ENCODE results near the gene AICDA. TPM values are rescaled to one million over a fixed set of nuclear protein-coding genes. Genes with fewer than 3 reads are reported as not detected.
"Not testable (repeated sequence)": the region's sequence is repeated elsewhere in the genome, so short reads cannot be mapped to it uniquely, and the experiment has no call there.

Gene AICDA
- total RNA-seq, 4 donors from 2014 or later: not detected

- TF ChIP-seq CTCF (IDR thresholded peaks at IDR 0.05): no peak
- no peak for TF ChIP-seq POLR2A (IDR thresholded peaks at IDR 0.05)
- no peak for TF ChIP-seq POLR2AphosphoS5 (IDR thresholded peaks at IDR 0.05)
- TF ChIP-seq EP300 (IDR thresholded peaks at IDR 0.05): no peak
- no peak for DNase-seq (ENCODE audit: low spot score in 2 of 2)
- Histone ChIP-seq H3K4me1 (no peaks in the 10 kb centered on the region), H3K36me3 (no peaks in the 10 kb centered on the region), H3K27me3 (no peaks in the 10 kb centered on the region), H3K27ac (no peak overlapping the region), H3K4me3 (no peak overlapping the region), H3K9me3 (no peaks in the 10 kb centered on the region)
- 60% methylated on average over 3 of the region's 3 CpGs for WGBS
Observed at GRCh38 chr12:8596561-8596960, 16.1 kb downstream of the AICDA start.

GRCh38 chr12:8594072-8594471 lies 18.6 kb downstream of the AICDA start:
- H3K27ac ChIP-seq: no peak overlapping the region
- no peak for DNase-seq (ENCODE audit: low spot score in 2 of 2)
- 56% methylated on average over 8 of the region's 8 CpGs for WGBS
- no peaks in the 10 kb centered on the region for H3K36me3 ChIP-seq
- no peaks in the 10 kb centered on the region for H3K4me1 ChIP-seq
- H3K9me3 ChIP-seq: no peaks in the 10 kb centered on the region
- H3K4me3 ChIP-seq: no peak overlapping the region
- no peaks in the 10 kb centered on the region for H3K27me3 ChIP-seq
- no peak for TF ChIP-seq POLR2A (IDR thresholded peaks at IDR 0.05)
- no peak for TF ChIP-seq POLR2AphosphoS5 (IDR thresholded peaks at IDR 0.05)
- TF ChIP-seq CTCF (IDR thresholded peaks at IDR 0.05): no peak
- no peak for TF ChIP-seq EP300 (IDR thresholded peaks at IDR 0.05)

GRCh38 chr12:8593246-8593645 lies 19.4 kb downstream of the AICDA start:
- DNase-seq (ENCODE audit: low spot score in 2 of 2): no peak
- H3K9me3 ChIP-seq: no peaks in the 10 kb centered on the region
- no peak overlapping the region for H3K27ac ChIP-seq
- no peaks in the 10 kb centered on the region for H3K27me3 ChIP-seq
- WGBS: 85% methylated on average over 2 of the region's 2 CpGs
- H3K4me3 ChIP-seq: no peak overlapping the region
- H3K4me1 ChIP-seq: no peaks in the 10 kb centered on the region
- TF ChIP-seq CTCF (IDR thresholded peaks at IDR 0.05) (no peak), POLR2A (IDR thresholded peaks at IDR 0.05) (no peak), POLR2AphosphoS5 (IDR thresholded peaks at IDR 0.05) (no peak), EP300 (IDR thresholded peaks at IDR 0.05) (no peak)
- no peaks in the 10 kb centered on the region for H3K36me3 ChIP-seq

GRCh38 chr12:8590842-8591545 lies 21.7 kb downstream of the AICDA start:
- no peaks in the 10 kb centered on the region for H3K36me3 ChIP-seq
- H3K9me3 ChIP-seq: no peaks in the 10 kb centered on the region
- no peak for DNase-seq (ENCODE audit: low spot score in 2 of 2)
- no peaks in the 10 kb centered on the region for H3K27me3 ChIP-seq
- no peaks in the 10 kb centered on the region for H3K4me1 ChIP-seq
- WGBS: 50% methylated on average over 10 of the region's 10 CpGs
- TF ChIP-seq EP300 (IDR thresholded peaks at IDR 0.05): no peak
- no peak overlapping the region for H3K27ac ChIP-seq
- H3K4me3 ChIP-seq: no peak overlapping the region

GRCh38 chr12:8589679-8590078 lies 23.0 kb downstream of the AICDA start:
- Histone ChIP-seq H3K4me1 (no peaks in the 10 kb centered on the region), H3K27me3 (no peaks in the 10 kb centered on the region), H3K4me3 (no peak overlapping the region), H3K36me3 (no peaks in the 10 kb centered on the region), H3K27ac (no peak overlapping the region), H3K9me3 (no peaks in the 10 kb centered on the region)
- no peak for DNase-seq (ENCODE audit: low spot score in 2 of 2)
- 88% methylated on average over 7 of the region's 7 CpGs for WGBS
- TF ChIP-seq CTCF (IDR thresholded peaks at IDR 0.05) (no peak), POLR2A (IDR thresholded peaks at IDR 0.05) (no peak), EP300 (IDR thresholded peaks at IDR 0.05) (no peak)

- H3K36me3 ChIP-seq; H3K4me1 ChIP-seq; H3K4me3 ChIP-seq; DNase-seq (ENCODE audit: low spot score in 2 of 2); H3K27me3 ChIP-seq; H3K27ac ChIP-seq; H3K9me3 ChIP-seq: not testable (repeated sequence)
- 93% methylated on average over 11 of the region's 13 CpGs for WGBS
Observed at GRCh38 chr12:8584478-8584877, 28.2 kb downstream of the AICDA start.
